GM19193 (cell line): Measurements from ENCODE around the gene PARP15.

Experiments
- POLR2A ChIP-seq: IDR thresholded peaks from 4 replicates; pipeline ENCODE4 v1.6.1; 2011; ENCODE audit not compliant: insufficient read depth, insufficient read length; ENCODE audit errors: extremely low read depth

Gene PARP15

DNA sequence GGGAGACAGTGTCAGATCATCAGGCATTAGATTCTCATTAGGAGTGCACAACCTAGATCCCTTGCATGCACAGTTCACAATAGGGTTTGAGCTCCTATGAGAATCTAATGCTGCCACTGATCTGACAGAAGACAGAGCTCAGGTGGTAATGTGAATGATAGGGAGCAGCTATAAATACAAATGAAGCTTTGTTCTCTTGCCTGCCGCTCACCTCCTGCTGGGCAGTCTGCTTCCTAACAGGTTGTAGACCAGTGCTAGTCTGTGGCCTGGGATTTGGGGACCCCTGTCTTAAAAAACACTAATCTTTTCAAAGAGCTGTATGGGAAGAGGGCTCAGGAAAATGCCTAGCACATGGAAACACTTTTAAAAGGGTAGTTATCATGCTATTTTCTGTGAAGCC is 52.3 kb downstream of the PARP15 start:
- no peak for TF ChIP-seq POLR2A

DNA sequence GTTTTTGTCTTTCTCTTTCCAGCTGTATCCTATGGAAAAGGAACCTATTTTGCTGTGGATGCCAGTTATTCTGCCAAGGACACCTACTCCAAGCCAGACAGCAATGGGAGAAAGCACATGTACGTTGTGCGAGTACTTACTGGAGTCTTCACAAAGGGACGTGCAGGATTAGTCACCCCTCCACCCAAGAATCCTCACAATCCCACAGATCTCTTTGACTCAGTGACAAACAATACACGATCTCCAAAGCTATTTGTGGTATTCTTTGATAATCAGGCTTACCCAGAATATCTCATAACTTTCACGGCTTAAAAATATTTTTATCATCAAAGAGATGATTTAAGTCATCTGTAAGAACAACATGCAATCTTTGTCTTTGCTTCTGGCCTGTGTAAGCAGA is 58.3 kb downstream of the PARP15 start:
- no peak for TF ChIP-seq POLR2A

DNA sequence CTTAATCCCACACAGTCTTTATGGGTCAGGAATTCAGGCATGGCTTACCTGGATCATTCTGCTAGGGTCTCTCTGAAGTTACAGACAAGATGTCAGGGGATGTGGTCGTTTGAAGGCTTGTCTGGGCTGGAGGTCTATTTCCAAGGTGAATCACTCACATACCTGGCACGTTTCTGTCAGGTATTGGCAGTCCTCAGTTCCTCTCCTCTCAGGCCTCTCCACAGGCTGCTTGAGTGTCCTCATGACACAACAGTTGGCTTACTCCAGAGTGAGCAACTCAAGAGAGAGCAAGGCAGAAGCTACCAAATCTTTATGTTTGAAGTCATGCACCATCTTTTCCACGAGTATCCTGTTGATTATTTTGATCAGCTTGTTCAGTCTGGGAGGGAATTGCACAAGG is 59.2 kb downstream of the PARP15 start:
- no peak for TF ChIP-seq POLR2A

DNA sequence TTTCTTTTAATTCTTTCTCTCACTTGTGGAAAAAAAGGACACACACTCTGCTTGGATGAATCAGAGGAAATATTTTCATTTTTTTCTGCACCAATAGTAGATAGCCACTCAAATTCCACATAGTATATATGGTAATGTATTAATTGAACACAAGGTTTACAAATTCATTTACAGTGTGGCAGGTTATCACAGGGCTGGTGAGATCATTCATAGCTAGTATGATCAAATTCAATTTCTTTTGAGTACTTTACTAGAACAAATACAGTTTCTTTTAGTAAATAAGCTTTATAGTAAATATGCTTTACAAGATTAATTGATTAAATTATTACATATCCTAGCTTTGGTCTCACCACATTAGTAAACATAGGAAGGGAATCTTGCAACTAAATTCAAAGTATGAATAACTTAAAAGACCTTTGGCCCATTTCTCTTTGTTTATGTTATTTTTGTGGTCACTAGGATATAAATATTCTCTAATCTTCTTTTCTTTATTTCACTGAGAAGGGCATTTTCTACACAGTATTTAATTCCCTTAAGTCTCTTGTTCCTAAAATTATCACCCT is 63.1 kb downstream of the PARP15 start:
- no peak for TF ChIP-seq POLR2A

DNA sequence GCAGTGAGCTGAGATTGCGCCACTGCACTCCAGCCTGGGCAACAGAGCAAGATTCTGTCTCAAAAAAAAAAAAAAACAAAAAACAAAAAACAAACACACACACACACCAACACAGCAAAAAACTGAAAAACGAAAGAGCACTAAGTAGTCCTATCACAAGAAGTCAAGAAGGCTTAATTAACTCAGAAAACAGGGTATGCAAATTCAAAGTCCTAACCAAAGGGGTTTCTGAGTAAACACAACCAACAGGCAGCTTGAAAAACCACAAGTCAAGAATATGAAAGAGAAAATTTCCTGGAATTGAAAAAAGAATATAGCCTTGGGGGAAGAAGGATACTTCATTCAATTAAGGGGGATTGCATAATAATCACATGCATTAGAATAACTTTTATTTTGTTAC is 65.5 kb downstream of the PARP15 start:
- no peak for TF ChIP-seq POLR2A

DNA sequence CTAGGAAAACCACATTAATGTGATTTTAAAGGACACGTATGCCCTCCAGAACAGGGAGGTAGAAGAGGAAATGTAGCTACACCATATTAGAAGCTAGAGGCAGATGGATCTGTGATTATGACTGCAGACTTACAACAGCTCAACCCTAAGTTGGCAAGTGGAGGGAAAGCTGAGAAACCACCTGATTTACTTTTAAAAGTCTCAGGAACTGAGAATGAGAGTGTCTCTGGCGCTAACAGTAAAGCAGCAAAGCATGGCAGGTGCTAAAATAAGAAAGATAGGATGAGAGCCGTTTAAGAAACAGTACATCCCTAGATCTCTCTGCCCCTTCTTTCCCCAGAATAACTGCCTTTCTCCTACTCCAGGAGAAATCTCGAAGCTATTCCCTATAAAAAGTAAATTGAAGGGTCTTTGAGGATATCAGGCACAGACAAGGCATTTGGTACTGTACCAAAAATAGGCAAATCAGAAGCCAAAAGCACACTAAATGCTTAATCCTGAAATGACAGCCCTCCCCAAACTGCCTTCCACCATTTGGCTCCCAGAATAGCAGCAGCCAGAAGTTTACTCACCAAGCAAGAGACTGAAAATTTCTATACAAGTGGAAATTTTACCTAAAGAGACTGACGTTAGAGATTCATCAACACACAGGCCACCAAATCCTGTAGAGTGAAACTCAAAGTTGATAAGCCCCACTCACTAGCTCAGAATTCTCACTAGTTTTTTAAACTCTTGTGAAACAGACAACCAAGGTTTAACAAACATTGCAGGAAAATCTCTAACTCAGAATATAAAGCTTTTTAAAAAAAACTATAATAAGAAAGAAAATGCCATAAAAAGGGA is 68.9 kb downstream of the PARP15 start:
- no peak for TF ChIP-seq POLR2A

DNA sequence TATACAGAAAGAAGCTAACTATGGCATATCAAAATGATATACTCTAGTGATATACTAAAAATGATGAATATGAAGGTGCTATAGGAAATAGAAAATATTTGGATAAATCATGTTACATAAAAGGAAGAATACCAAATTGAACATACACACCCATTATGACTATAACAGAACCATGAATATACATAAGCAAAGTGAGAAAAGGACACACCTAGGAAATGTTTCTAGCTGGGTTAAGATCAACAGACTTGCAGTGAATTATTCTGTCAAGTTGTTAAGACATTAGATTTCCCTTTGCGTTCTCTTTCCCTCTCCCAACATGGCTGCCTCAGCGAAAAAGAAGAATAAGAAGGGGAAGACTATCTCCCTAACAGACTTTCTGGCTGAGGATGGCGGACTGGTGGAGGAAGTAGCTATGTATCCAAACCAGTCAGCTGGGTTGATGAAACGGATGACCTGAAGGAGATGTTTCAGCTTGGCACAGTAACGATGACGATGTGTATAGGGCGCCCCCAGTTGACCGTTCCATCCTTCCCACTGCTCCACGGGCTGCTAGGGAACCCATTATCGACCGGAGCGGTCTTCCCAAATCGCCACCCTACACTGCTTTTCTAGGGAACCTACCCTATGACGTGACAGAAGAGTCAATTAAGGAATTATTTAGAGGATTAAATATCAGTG is 83.0 kb downstream of the PARP15 start:
- no peak for TF ChIP-seq POLR2A

DNA sequence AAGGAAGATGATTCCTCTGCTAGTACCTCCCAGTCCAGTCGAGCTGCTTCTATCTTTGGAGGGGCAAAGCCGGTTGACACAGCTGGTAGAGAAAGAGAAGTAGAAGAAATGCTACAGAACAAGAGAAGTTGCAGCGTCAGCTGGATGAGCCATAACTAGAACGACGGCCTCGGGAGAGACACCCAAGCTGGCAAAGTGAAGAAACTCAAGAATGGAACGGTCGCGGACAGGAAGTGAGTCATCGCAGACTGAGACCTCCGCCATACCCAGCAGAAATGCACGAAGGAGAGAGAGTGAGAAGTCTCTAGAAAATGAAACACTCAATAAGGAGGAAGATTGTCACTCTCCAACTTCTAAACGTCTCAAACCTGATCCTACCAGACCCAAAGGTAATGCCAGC is 84.2 kb downstream of the PARP15 start:
- TF ChIP-seq POLR2A, result no peak

DNA sequence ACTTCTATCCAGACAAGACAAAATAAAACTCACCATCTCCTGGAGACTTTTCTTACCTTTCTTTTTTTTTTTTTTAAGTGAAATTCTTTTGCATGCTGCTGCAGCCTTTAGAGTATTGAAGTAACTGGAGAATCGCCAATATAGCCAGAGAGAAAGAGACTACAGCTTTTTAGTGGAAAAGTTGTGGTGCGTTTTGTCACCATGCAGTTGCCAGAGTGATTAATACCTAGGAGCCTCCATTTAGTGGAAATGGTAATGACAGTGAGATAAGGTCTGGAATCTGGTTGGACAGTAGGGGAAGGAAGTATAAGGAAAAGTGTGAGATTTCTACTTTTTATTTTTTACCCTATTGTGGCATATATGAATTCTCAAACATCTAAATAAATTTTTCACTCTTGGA is 85.1 kb downstream of the PARP15 start:
- no peak for TF ChIP-seq POLR2A

DNA sequence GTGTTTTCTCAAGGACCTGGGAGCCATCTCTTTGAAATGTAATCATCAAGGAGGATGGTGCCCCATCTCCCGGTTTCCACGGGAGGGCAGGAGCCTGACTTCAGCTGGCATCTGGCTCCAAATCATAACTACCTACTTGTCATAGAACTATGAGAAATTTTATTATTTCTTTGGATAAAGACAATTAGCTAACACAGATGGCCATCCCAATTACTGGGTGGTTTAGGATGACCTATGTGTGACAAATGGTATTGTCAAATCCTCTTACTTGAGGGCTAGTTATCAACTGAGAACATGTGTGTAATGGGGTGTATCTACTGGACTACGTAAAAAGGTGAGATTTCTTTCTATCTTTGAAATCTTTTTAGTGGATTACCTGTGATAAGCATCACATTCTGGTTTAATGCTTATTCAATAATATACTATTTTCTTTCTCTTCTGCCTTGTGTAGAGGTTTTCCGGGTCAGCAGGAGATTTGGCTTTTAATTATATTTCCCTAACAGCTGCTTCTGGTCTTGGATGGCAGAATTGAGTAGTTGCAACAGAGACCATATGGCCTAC is 87.9 kb downstream of the PARP15 start:
- TF ChIP-seq POLR2A, result no peak

DNA sequence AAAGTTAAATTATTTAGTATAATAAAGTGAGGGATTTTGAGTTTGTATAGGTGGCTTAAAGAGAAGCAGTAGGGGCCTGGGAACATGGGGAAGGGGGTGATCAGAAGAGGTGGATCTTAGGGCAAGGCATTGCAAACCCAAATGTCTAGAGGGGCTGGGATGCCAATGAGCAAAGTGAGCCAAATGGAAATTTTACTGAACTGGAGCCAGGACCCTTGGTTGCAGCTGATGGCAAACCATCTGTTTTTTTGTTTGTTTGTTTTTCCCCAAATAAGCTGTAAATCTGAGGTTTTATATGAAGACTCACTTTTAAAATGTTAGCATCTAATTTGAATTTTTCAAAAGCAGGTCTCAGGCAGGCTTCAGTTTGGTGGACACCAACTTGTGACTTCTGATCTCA is 88.4 kb downstream of the PARP15 start:
- TF ChIP-seq POLR2A, result no peak

DNA sequence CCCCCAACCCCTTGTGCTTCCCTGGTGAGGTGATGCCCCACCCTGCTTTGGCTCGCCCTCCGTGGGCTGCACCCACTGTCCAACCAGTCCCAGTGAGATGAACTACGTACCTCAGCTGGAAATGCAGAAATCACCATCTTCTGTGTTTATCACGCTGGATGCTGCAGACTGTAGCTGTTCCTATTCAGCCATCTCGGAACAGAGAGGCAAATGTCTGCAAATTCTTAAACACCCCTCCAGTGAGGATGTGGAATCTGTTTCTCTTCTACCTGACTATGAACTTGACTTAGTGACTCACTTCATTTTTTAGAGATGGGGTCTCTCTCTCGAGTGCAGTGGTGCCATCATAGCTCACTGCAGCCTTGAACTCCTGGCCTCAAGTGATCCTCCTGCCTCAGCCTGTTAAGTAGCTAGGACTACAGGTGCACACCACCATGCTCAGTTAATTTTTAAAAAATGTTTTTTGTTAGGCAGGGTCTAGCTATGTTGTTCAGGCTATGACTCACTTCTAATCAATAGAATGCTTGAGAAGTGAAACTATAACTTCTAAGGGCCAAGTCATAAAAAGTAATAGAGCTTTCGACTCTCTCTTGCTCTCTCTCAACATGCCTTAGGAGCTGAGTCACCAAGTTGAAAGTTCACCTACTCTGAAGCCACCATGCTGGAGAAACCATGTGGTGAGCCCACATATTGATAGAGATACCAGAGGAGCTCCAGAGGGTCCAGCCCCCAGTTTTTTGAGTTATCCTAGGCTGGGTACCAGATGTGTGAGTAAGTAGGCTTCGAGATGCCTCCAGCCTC is 91.7 kb downstream of the PARP15 start:
- no peak for TF ChIP-seq POLR2A

DNA sequence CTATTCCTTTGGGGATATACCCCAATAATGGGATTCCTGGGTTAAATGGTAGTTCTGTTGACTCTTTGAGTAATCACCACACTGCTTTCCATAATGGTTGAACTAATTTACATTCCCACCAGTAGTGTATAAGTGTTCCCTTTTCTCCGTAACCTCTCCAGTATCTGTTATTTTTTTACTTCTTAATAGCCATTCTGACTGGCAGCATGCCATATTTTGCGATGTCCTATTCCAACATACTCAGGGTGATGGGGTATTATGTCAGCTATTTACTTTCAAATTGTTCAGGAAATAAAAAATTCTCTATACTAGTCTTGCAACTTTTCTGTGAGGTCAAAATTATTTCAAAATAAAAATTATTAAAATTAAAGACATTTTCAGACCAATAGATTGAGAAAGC is 94.1 kb downstream of the PARP15 start:
- no peak for TF ChIP-seq POLR2A

DNA sequence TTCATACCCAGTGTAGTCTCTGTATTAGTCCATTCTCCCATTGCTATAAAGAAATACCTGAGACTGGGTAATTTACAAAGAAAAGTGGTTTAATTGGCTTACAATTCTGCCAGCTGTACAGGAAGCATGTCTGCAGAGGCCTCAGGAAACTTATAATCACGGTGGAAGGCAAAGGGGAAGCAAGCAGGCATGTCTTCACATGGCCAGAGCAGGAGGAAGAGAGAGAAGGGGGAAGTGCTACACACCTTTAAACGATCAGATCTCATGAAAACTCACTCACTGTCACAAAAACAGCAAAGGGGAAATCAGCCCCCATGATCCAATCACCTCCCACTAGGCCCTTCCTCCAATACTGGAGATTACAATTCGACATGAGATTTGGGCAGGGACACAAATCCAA is 96.9 kb downstream of the PARP15 start:
- TF ChIP-seq POLR2A, result no peak

DNA sequence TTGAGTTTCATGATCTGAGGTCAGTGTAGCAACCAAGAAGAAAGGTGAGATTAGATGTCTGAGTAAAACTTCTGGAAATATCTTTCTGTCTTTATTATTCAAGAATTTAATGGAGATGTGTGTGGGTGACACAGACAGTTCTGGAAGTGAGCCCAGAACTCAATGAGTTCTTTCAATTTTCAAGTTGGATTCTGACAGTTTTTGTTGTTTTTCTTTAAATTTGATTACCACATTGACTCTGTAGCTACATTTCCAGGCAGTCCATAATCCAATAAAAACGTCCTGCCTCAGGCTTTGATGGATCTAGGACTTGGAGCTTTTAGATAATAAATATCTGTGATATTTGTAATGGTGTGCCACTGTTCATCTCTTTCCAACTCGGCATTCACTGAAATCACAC is 99.3 kb downstream of the PARP15 start:
- no peak for TF ChIP-seq POLR2A
